ENCODE data around the gene PRDM13.
"Not testable (repeated sequence)": the region's sequence is repeated elsewhere in the genome, so short reads cannot be mapped to it uniquely, and the experiment has no call there.

The PRDM13 gene

DNA sequence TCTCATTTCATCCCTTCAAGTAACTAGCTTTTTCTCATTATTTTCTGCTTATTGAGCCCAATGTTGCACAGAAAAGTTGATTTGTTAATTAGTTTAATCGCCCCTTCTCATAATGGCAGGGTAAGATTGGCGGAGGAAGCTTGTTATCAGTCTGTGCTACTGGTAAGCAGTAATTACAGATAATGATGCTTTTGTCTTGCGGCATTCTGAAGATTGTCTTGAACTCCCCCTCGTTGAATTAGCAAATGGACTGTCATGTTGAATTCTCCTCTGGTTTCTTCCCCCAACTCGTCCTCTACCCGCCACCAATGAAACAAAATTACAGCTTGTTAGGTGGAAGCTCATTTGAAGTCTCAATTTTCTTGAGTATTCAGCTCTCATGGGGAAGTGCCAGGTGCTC, 39.4 kb downstream of the PRDM13 start:
- TF ChIP-seq FOXP2 (optimal IDR thresholded peaks at IDR 0.05; ENCODE audit: control extremely low read depth, extremely low read length, insufficient read depth), result no peak
- no peak for TF ChIP-seq POLR2AphosphoS5 (IDR thresholded peaks at IDR 0.05; ENCODE audit: borderline replicate concordance, low read depth, low read length)
- no peak for TF ChIP-seq EZH2 (IDR thresholded peaks at IDR 0.05)
- H3K36me3 ChIP-seq (ENCODE audit: insufficient read depth, low read length), result no peaks in the 10 kb centered on the region
- no peak overlapping the region for H3K9ac ChIP-seq (ENCODE audit: insufficient read length)
- H3K4me3 ChIP-seq, result no peak overlapping the region
- no peak overlapping the region for H3K27ac ChIP-seq
- H3K9me3 ChIP-seq (ENCODE audit: low read depth, low read length), result no peaks in the 10 kb centered on the region
- DNase-seq (ENCODE audit: low read depth, low spot score), result no peak

DNA sequence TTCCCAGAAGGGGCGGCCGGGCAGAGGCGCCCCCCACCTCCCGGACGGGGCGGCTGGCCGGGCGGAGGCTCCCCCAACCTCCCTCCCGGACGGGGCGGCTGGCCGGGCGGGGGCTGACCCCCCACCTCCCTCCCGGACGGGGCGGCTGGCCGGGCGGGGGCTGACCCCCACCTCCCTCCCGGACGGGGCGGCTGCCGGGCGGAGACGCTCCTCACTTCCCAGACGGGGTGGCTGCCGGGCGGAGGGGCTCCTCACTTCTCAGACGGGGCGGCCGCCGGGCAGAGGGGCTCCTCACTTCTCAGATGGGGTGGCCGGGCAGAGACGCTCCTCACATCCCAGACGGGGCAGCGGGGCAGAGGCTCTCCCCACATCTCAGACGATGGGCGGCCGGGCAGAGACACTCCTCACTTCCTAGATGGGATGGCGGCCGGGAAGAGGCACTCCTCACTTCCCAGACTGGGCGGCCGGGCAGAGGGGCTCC, 43.5 kb downstream of the PRDM13 start:
- H3K9ac ChIP-seq (ENCODE audit: insufficient read length); DNase-seq (ENCODE audit: low read depth, low spot score); H3K9me3 ChIP-seq (ENCODE audit: low read depth, low read length); H3K27ac ChIP-seq; H3K4me3 ChIP-seq; H3K36me3 ChIP-seq (ENCODE audit: insufficient read depth, low read length): not testable (repeated sequence)

DNA sequence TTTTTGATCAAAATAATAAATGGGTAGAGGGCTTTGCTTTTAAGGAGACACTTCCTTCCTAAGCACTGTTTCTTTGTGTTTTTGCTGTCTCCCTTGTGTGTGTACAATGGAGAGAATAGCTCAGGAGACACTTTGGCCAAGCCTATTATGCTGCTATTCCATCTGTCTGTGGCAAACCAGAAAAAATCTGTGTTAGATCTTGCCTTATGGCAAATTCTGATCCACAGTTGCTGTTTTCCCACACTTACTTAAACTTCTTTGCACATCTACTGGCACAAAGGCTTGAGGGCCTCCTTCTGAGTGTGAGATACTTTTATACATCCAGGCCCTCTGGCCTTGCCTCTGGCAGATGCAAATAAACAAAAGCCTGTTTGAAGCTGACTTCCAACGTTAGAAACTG, 53.6 kb downstream of the PRDM13 start:
- H3K9me3 ChIP-seq (ENCODE audit: low read depth, low read length), result no peaks in the 10 kb centered on the region
- no peak overlapping the region for H3K9ac ChIP-seq (ENCODE audit: insufficient read length)
- H3K4me3 ChIP-seq, result no peak overlapping the region
- no peaks in the 10 kb centered on the region for H3K36me3 ChIP-seq (ENCODE audit: insufficient read depth, low read length)
- no peak for DNase-seq (ENCODE audit: low read depth, low spot score)
- no peak overlapping the region for H3K27ac ChIP-seq
- TF ChIP-seq EZH2 (IDR thresholded peaks at IDR 0.05) (no peak), FOXP2 (optimal IDR thresholded peaks at IDR 0.05; ENCODE audit: control extremely low read depth, extremely low read length, insufficient read depth) (no peak), POLR2AphosphoS5 (IDR thresholded peaks at IDR 0.05; ENCODE audit: borderline replicate concordance, low read depth, low read length) (no peak)

DNA sequence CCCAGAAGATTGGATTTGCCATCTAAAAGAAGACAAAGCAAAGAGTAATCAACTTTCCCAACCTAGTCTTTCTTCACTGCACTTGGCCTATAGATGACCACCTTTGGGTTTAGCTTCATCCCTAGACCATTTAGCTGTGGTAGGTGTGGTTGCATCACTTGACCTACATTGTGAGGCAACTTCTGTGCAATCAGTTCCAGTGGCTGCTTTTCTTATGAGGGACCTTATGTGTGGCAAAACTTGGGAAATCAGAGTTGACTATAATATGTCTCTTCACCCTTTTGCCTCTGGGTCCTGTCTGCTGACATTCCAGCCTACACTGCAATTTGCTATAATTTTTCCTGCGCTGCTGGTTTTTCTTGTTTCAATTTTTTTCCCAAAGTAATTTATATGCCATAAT, 55.2 kb downstream of the PRDM13 start:
- Histone ChIP-seq H3K9ac (ENCODE audit: insufficient read length) (no peak overlapping the region), H3K4me3 (no peak overlapping the region), H3K27ac (no peak overlapping the region), H3K36me3 (ENCODE audit: insufficient read depth, low read length) (no peaks in the 10 kb centered on the region), H3K9me3 (ENCODE audit: low read depth, low read length) (no peaks in the 10 kb centered on the region)
- TF ChIP-seq FOXP2 (optimal IDR thresholded peaks at IDR 0.05; ENCODE audit: control extremely low read depth, extremely low read length, insufficient read depth) (no peak), POLR2AphosphoS5 (IDR thresholded peaks at IDR 0.05; ENCODE audit: borderline replicate concordance, low read depth, low read length) (no peak), EZH2 (IDR thresholded peaks at IDR 0.05) (no peak)
- no peak for DNase-seq (ENCODE audit: low read depth, low spot score)

DNA sequence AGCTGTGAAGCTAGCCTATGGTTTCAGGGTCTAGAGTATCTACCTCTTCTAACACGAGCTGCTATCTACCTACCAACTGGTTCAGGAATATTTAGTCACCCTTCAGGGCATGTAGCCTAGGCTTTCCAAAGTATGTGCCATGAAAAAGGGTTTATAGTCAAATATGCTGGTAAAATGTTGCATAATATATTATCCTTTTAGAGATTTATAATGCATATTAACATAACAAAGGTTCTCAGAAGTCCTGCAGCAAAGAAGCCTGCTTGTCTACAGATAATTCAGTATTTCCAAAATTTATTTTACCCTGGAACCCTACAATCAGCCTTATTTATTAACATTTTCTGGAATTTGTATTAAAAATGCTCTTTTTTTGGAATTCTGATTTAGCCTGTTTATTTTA, 56.0 kb downstream of the PRDM13 start:
- Histone ChIP-seq H3K9me3 (ENCODE audit: low read depth, low read length) (no peaks in the 10 kb centered on the region), H3K27ac (no peak overlapping the region), H3K4me3 (no peak overlapping the region), H3K36me3 (ENCODE audit: insufficient read depth, low read length) (no peaks in the 10 kb centered on the region), H3K9ac (ENCODE audit: insufficient read length) (no peak overlapping the region)
- TF ChIP-seq FOXP2 (optimal IDR thresholded peaks at IDR 0.05; ENCODE audit: control extremely low read depth, extremely low read length, insufficient read depth) (no peak), POLR2AphosphoS5 (IDR thresholded peaks at IDR 0.05; ENCODE audit: borderline replicate concordance, low read depth, low read length) (no peak), EZH2 (IDR thresholded peaks at IDR 0.05) (no peak)
- no peak for DNase-seq (ENCODE audit: low read depth, low spot score)

Data from SK-N-MC (cell line).